ENCODE measurements around the gene SAV1.
"Not testable (repeated sequence)": the region's sequence is repeated elsewhere in the genome, so short reads cannot be mapped to it uniquely, and the experiment has no call there.

- TF ChIP-seq EZH2 (IDR thresholded peaks at IDR 0.05; ENCODE audit: insufficient read depth, poor library complexity, severe bottlenecking); EZH2phosphoT487 (IDR thresholded peaks at IDR 0.05; ENCODE audit: insufficient read depth, low read depth): not testable (repeated sequence)
These were observed 26.2 kb upstream of the SAV1 start for GRCh38 chr14:50694260-50694659.

All from GM23248 (cell line).